Anterior cingulate cortex (tissue), 58 donors: ENCODE measurements around the gene CDR2.
"Not testable (repeated sequence)": the region's sequence is repeated elsewhere in the genome, so short reads cannot be mapped to it uniquely, and the experiment has no call there.

Experiments used
- DNase-seq, 58 donors: peaks; one replicate each; lab custom pipeline; 2025; lab: John Stamatoyannopoulos, UW

Gene CDR2

DNA sequence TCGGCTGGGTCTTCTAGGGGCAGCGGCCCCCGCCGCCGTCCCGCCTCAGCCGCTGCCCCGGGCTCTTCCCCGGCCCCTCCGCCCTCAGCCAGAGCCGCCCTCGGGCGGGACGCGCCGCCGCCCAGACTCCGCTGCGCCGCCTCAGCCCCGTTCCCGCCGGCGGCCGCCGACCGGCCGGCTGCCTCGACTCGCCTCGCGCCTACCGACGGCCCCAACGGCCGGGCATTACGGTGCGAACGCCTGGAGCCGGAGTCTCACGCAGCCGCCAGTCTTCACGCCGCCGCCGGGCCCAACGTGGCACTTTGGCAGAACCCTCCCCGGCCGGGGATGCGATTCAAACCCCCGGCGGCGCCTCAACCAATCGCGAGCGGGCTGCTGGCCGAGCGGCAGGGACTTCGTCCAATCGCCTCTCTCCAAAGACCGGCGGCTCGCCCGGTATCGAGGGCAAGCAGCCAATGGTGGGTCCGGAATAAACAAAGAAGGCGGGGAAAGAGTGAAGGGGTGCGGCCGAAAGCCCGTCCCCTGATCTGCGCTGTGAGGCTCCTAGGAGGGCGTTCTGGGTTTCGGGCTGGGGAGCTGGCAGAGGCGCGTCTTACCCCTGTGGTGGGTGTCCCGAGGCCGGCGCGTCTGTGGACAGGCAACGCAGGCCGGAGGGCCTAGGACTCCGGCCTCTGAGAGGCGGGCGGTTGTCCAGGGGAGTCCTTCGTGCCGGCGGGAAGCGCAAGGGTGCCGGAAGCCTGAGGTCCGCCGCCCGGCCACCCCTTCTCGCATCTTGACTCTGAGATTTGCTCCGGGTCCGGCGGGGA is at the start of gene CDR2:
CDR2 (minus strand) TSS at position 309 of the 806 bp plus-strand sequence. CDS start 310 bp downstream, outside the sequence.
- DNase-seq = peak; percentile 81 to 98 (median 94)

DNA sequence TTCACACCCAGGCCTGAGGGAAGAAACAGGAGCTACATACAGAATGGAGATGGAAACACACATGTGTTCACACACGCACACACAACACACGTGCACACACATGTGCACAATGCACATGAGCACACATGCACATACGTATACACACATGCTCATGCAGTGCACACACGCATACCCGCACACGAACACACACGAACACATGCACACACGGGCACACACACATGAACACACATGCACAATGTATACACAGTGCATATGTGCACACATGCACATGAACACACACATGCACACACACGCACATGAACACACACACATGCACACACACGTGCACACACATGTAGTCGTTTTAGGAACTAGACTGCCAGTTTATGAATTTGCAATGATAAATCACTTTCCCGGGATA is 49.3 kb upstream of the CDR2 start:
- no peak for DNase-seq

DNA sequence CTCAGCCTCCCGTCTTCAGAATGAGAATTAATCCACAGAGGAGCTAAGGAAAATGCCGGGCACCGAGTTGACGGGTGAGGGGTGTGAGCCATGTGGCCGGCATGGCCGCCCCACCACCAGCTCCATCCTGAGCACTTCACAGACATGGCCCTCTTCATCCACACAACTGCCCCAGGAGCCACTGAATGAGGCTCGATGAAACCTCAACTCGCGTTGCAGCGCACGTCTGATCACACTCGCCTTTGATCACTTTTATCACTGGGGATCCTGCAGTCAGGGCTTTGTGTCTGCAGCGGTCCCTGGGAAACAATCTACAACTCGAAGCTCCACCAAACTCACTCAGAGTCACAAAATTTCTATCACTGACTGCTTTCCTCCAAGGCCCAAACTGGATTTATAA is 46.7 kb upstream of the CDR2 start:
- no peak for DNase-seq

DNA sequence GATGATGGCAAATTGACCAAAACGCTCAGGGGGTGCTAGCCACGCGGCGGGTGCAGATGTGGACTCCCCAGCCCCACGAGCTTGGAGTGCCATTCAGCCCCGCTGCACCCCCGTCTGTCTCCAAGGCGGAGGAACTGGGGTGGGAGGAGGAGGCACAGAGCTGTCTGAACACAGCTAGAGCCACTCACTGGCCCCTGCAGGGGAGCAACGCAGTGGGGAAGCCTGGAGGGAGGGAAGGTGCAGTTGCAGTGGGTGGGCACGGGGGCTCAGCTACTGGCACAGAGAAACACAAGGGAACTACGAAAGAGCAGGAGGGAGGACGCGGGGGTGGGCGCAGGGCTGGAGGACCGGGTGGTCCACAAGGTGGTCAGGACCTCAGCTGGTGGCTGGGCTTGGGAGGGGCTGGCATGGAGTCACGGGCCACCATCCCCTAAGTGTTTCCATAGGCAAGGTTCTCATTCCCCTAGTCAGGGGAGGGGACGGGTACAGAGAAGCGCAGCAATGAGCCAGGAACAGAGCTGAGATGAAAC is 46.3 kb upstream of the CDR2 start:
- no peak for DNase-seq

DNA sequence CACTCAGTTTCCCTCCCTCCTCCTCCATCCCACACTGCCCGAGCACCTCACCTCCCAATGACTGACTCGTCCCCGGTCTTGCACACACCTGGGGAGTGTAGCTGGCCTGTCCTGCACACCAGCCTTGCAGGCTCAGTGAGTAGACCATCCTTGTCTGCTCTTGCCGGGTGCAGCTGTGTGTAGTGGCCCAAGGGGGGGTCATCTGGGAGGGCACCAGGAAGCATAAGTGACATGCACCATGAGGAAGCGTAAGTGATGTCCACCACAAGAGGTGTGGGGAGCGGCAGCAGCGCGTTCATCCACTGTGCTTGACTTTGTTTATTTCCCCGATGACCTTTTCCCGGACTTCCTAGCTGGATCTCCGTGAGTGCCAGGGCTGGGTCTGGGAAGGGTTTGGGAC is 45.5 kb upstream of the CDR2 start:
- no peak for DNase-seq

DNA sequence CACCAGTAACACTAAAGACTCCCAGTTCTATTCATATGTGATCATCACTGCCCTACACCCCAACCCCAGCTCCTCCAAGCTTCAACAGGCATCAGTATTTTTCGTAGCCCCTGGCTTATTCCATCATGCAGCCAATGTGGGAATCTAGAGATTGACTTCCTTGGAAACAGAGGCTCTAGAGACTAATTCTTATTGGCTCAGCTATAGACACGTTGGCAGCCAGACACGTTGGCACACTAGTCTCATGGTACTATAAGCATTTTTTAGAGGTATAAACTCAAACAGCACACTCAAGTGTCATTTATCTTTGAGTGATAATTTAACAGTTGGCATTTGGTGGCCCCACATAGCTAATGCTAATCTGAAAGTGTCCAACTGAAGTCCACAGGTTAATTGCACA is 44.4 kb upstream of the CDR2 start:
- no peak for DNase-seq

DNA sequence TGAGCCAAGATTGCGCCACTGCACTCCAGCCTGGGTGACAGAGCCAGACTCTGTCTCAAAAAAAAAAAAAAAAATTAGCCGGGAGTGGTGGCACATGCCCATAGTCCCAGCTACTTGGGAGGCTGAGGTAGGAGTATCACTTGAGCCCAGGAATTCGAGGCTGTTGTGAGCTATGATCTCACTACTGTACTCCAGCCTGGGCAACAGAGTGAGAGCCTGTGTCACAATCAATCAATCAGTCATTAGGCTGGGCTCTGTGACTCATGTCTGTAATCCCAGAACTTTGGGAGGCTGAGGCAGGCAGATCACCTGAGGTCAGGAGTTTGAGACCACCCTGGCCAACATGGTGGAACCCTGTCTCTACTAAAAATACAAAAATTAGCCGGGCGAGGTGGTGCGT is 43.4 kb upstream of the CDR2 start:
- DNase-seq = not testable (repeated sequence)

DNA sequence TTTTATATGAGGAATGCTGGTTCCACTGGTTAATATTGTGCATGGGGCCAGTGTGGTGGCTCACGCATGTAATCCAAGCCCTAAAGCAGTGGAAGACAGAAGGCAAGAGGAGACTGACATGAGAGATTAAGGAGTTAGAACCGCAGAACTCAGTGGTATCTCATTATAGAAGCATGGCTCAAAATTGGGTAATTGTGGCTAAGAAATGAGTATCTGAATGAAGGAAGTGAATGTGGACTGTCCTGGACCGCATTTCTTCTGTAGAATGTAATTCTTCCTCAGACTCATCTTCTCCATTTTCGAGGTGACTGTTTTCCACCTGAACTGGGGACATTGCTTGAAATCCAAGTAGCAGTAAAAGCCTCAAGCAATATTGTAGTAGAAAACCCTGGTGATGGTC is 42.6 kb upstream of the CDR2 start:
- DNase-seq = no peak

DNA sequence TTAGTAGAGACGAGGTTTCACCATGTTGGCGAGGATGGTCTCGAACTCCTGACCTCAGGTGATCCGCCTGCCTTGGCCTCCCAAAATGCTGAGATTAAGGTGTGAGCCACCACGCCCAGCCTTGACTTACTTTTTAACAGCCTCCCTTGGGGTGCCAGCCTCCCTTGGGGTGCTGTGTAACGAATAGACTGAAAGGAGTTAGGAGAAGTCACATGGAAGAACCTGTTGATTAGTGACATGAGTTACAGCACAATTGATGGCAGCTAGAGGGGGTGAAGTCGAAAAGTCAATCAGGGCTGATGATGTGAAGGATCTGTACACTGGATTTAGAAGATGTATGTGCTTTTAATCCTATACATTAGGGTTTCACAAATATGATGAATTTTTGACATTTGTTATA is 39.4 kb upstream of the CDR2 start:
- no peak for DNase-seq

DNA sequence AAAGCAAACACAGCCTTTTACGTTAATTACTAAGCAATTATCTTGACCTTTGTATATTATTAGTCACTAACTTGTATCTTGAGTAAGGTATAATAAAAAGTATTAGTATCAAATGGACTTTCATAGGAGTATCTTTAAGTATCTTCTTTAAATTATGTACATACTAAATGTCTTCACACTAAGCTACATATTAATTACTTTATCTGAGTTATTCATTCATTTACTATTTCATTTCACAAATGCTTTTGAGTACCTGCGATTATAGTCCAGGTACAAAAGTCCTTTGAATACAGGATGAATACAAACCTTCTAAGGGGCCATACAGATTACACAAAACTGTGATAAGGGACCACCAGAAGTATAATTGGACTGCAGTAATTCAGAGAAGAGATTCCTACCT is 33.1 kb upstream of the CDR2 start:
- DNase-seq = no peak

DNA sequence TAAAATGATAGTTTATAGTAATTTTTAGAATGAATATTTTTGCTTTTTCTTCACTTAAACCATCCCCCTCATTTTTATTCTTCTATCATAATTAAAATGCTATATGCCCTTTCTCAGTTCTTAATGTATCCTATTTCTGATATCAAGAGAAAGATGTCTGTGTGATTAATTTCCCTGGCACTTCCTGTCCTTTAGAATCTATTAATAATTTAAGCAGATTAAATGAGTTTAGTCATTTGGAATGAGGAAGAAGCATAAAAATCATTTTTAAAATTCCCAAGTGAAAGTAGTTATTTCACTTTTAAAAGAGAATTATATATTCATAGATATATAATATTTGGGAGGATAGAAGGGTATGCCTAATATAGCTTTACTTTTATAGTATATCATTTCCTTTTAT is 27.8 kb upstream of the CDR2 start:
- no peak for DNase-seq

DNA sequence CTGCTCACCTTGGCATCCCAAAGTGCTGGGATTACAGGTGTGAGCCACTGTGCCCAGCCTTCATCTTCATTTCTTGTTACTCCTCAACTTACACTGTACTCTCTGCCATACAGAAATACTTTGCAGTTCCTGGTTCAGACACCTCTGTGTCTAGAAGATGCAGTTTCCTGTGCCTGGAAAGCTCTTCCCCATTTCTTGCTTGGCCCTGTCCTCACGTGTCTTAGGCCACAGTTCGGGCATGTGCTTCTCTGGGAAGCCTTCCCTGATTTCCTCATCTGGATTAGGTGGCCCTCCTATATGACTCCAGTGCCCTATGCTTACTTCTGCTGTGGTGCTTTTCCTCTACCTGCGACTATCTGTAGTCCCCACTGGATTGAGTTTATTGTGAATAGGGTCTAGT is 26.5 kb upstream of the CDR2 start:
- no peak for DNase-seq

DNA sequence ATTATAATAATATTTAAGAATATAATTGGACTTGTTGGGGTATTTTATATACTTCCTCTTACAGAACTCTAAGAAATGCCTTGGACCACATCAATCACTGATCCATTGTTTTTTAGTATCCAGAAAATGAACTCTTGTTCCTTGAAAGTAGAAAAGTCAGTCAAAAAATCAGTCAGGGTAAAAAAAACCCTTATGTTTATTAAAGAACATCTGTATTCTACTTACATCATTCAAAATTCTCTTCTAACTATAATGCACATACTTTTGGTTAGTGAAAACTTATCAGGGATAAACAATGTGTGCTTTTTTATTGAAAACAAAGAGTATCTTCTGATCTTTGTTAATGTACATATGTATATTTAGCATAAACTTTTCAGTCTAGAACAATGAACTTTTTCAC is 23.5 kb upstream of the CDR2 start:
- no peak for DNase-seq

DNA sequence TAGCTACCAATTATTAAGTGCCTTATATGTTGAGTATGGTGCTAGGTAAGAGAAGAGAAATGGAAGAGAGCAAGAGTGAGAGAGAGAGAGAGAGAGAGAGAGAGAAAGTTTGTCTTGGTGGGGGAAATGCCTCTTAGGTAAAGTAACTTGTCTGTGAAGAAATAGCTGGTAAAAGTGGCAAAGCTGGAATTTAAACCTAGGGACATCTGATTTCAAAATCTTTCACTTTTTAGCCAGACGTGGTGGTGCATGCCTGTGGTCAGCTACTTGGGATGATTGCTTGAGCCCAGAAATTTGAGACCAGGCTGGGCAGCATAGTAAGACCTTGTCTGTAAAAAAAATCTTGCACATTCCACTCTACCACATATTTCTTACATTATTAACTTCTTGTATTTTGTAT is 23.0 kb upstream of the CDR2 start:
- no peak for DNase-seq

DNA sequence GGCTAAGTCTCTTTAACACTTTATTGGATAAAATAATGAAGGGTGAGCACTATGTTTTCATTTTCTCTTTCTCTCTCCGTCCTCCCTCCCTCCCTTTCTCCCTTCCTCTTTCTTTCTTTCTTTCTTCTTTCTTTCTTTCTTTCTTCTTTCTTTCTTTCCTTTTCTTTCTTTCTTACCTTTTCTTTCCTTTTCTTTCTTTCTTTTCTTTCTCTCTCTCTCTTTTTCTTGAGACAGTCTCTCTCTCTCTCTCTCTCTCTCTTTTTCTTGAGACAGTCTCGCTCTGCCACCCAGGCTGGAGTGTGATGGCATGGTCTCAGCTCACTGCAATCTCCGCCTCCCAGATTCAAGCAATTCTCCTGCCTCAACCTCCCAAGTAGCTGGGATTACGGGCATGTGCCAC is 21.5 kb upstream of the CDR2 start:
- DNase-seq = no peak

DNA sequence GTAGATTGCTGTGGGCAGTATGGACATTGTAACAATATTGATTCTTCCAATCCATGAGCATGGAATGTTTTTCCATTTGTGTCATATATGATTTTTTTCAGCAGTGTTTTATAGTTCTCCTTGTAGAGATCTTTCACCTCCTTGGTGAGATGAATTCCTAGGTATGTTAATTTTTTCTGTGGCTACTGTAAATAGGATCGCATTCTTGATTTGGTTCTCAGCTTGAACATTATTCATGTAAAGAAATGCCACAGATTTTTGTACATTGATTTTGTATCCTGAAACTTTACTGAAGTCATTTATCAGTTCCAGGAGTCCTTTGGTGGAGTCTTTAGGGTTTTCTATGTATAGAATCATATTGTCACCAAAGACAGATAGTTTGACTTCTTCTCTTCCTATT is 19.7 kb upstream of the CDR2 start:
- DNase-seq = no peak

DNA sequence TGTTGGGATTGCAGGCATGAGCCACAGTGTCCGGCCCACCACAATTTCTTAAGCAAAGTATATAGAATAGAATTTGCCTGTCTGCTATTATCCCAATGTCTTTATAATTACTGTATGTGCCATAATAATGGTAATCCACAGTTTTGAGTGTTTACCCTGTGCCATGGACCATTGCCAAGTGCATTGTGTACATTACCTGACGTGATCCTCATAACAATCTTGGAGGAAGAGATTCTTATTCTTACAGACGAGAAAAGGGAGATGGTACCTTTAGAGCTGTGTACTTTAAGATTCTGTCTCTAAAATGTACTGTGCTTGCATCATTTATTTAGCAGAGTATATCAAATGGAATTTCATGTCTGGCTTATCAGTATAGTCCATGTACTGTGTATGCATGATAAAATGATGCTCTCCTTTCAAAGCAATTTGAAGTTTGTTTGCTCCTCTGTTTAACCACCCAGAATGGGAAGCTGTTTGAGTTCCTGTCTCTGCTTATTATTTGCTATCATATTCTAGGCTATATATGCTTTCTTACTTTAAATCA is 13.8 kb upstream of the CDR2 start:
- DNase-seq = no peak

DNA sequence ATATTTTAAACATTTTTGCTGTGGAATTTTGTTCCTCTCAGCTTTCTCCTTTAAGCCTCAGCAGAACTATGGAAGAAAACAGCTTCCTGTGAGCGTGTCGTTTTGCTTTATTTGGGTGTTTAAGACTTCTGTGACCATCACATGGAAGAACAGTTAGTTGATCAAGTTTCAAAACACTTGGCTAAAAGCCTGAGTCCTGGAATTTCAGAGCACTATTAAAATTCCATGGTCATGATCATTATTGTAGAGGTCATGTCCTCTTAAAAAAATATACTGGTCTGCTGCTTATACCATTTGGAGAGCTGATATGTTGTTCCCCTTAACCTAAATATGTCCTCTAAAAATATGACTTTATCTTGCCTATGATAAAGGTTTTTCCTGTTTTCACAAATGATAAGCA is 12.6 kb upstream of the CDR2 start:
- no peak for DNase-seq

DNA sequence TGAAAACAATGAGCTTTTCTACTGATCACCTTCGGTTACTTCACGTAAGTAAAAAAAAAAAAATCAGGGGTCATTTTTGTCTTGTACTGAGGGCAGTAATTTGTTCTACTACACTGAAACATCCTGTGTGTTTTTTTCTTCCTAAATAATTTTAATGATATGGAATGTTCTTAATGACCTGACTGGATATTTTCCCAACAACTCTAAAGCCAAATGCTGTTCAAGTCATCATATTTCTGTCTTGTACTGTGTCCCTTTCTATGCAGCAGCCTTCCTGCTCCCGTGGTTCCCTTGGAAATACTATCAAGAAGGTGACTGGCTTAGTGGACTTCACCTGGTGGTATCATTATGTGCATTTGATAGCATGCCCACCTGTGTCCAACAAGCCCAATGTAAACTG is 10.8 kb upstream of the CDR2 start:
- DNase-seq = no peak

DNA sequence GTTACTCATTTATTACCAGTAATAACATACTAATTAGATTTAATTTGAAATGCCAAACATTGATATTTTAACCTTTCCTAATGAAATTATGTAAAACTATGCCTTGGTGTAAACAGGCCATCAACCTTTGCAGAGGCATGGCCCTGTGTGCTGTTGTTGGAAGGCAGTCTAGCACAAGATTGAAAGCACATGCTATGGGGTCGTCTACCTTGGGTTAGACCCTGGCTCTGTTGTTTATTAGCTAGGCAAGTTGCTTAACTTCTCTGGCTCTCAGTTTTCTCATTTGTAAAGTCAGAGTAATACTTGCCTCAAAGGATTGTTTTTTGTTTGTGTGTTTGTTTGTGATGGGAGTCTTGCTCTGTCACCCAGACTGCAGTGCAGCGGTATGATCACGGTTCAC is 9.4 kb upstream of the CDR2 start:
- no peak for DNase-seq

DNA sequence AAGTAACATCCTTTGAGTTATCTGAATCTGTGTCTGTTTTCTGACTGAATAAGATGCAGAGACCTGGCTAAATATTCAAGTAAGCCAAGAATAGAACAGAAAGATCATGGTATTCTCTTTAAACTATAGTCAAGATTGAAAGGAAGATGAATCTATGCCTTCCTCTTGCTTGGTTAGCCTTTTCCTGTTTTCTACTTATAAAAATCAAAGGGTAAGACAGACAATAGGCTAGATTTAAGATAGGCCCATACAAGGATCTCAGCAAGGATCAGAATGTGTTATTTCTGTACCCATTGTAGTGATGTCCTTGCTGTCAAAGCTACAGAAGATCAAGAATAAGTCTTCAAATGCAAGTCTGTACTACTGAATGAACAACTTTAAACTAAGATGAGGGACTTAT is 7.0 kb upstream of the CDR2 start:
- DNase-seq = no peak

DNA sequence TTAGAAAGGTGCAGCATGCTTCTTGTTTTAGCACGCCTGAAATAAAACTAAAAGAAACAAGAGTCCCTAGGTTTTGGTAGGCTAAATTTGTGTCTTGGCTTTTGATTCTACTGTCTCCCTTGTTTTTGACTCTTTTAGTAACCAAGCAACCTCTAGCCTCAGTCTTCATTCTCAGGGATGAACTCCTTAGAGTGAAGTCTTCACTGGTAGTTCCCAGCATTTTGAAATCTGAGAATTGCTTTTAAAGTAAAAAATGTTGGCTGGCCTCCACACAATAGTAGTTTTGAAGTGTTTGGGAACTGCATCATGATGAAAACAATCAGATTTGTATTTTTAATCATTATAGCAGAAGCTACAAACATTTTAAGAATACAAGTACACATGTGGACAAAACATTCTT is 6.1 kb upstream of the CDR2 start:
- no peak for DNase-seq
